PC-9 (cell line): ENCODE measurements around the gene MRPS23.

Source experiments
- EZH2 ChIP-seq: fragments of 200-600 bp; sonication (generic); IDR thresholded peaks from 2 replicates; pipeline ENCODE4 v1.8.0; 2017; ENCODE audit warnings: antibody characterized with exemption, low read depth
- TF ChIP-seq, protein P1 (sequence below): fragments of 200-600 bp; sonication (generic); conservative IDR thresholded peaks from 2 replicates; pipeline ENCODE4 v1.6.1; 2017; ENCODE audit warnings: mixed run types, antibody characterized with exemption, mild to moderate bottlenecking, moderate library complexity

DNA sequence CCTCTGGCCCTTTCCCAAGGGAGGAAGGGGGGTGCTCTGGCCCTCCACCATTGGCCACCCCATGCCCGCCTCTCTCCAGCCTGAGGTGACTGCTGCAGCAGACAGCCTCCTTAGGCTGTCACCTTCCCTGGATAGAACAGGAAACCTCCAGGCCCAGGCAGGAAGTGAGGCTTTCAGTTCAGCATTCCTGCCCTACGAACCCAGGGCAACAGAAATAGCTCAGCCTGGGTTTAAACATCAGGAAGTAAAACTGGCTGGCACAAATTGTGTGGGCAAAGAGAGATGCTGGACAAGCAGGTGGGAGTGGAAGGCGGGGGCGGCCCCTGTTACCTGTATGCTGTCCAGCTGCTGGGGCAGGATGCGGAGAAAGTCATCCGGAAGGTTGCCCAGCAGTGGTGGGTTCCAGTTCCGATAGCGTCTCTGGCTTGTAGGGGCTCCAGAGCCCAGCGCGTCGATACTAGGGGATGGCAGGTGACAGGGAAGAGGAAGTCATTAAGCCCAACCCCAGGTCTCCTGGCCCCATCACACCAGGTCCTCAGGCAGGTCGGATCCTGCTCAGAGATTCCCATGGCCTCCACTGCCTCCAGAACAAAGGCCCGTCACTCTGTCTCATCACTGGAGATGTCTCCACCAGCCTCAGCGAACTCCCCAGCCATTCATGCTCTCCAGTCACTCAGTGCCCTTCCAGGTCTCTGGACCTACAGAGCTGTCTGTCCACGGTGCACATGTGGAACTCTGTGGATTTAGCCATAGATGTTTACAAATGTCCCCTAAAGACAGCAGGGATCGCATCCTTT, 23.6 kb upstream of the MRPS23 start:
- TF ChIP-seq, protein P1, sequence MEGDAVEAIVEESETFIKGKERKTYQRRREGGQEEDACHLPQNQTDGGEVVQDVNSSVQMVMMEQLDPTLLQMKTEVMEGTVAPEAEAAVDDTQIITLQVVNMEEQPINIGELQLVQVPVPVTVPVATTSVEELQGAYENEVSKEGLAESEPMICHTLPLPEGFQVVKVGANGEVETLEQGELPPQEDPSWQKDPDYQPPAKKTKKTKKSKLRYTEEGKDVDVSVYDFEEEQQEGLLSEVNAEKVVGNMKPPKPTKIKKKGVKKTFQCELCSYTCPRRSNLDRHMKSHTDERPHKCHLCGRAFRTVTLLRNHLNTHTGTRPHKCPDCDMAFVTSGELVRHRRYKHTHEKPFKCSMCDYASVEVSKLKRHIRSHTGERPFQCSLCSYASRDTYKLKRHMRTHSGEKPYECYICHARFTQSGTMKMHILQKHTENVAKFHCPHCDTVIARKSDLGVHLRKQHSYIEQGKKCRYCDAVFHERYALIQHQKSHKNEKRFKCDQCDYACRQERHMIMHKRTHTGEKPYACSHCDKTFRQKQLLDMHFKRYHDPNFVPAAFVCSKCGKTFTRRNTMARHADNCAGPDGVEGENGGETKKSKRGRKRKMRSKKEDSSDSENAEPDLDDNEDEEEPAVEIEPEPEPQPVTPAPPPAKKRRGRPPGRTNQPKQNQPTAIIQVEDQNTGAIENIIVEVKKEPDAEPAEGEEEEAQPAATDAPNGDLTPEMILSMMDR = no peak
- TF ChIP-seq EZH2 = no peak
